Spleen (tissue), 7 donors: ENCODE results near the gene PAK1IP1.

Experiments
- CTCF ChIP-seq, 11 experiments: fragments of 200-600 bp in 7 of 11; fragments of 450-650 bp in 4 of 11; sonication (generic) in 4 of 11; IDR thresholded peaks in 8 of 11; conservative IDR thresholded peaks in 3 of 11; 1 replicate in 7 of 11; 2 replicates in 4 of 11; pipeline versions ENCODE4 v1.4.0 to v1.8.0; 2016 to 2021; ENCODE audit warnings: antibody characterized with exemption in 11 of 11, inconsistent platforms in 4 of 11, mild to moderate bottlenecking in 1 of 11
- POLR2A ChIP-seq, 3 donors: fragments of 450-650 bp; IDR thresholded peaks; one replicate each; pipeline ENCODE4 v1.5.1; 2017; ENCODE audit warnings: antibody characterized with exemption in 3 of 3, mild to moderate bottlenecking in 1 of 3
- POLR2AphosphoS5 ChIP-seq, 3 donors: sonication (generic); formaldehyde crosslinking; IDR thresholded peaks; one replicate each; pipeline ENCODE4 v1.5.1; 2017; ENCODE audit warnings: antibody characterized with exemption in 3 of 3
- donor health status: DM: no; HTN: no; CAD: no; lungs with moderate emphysema.
- donor health status: DM: no; HTN: no; CAD: no.
- donor health status: DM: no; HTN: no; CAD: no.

GRCh38 chr6:10713962-10714361 is 19.2 kb downstream of the PAK1IP1 start:
- TF ChIP-seq CTCF (IDR thresholded peaks at IDR 0.05 in 8 of 11, conservative IDR thresholded peaks at IDR 0.05 in 3 of 11), result no peak
- TF ChIP-seq POLR2A (IDR thresholded peaks at IDR 0.05), result no peak
- no peak for TF ChIP-seq POLR2AphosphoS5 (IDR thresholded peaks at IDR 0.05)
